SKM-1 treated with dmso at 0.1 percent for 144 hours (cell line): ENCODE results near the gene CDKN1A.

Experiments used
- DNase-seq: peaks from one replicate; lab custom pipeline; 2025; ENCODE audit not compliant: unreplicated experiment; lab: John Stamatoyannopoulos, UW

Gene CDKN1A

DNA sequence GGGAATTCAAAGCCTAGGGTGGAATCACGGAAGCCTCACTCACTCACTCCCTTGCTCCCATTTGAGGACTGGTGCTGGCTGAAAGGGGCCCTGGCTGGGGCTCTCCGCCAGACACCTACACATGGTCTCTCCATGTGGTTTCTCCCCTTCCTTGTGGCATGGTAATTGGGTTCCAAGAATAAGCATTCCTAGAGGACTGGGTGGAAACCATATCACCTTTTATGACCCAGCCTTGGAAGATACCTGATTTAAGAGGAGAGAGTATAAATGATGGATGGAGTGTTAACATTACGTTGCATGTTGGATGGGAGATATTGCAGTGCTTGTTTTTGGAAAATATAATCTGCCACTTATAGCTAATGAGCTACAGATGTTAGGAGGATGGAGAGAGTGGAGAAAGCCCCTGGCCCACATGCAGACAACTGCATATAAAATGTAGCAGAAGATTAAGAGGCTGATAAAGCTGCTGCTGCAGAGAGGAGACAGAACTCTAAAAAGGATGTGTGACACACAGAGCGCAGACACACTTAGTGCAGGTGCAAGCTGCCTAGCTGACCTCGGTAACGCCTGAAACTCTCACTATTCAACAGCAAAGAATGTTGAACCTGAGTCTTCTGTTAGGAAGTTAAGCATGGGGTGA, 23.3 kb upstream of the CDKN1A start:
- DNase-seq, result no peak

DNA sequence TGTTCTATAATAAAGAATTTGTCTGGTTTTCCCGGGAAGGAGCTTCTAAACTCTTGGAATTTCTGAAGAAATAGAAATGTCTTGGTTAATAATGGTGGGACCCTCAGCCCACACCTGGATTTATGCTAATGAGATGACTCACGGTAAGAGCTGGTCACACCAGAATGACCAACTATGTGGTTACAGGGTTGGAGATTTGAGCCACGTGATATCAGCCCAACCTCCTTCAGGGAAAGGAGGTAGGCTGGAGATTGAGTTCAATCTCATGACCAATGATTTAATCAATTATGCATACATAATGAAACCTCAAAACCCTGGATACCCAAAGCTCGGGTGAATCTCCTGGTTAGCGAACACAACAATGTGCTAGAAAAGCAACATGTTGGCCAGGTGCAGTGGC, 22.1 kb upstream of the CDKN1A start:
- DNase-seq, result no peak

DNA sequence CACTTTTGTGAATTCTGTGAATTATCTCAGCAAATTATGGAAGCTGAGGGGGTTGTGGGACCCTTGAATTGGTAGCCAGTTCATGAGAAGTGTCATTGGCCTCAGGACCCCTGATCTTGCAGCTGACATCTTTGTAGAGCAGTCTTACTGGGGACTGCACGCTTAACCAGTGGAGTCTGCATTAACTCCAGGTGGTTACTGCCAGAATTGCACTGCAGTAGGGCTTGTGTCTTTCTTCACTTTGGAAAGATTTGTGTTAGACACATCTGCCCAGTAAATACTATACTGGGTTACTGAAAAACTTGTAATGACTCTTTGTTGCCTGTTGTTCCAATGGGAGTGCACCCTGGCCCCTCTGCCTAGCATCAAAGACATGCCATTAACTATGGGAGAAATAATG, 21.2 kb upstream of the CDKN1A start:
- DNase-seq, result no peak

DNA sequence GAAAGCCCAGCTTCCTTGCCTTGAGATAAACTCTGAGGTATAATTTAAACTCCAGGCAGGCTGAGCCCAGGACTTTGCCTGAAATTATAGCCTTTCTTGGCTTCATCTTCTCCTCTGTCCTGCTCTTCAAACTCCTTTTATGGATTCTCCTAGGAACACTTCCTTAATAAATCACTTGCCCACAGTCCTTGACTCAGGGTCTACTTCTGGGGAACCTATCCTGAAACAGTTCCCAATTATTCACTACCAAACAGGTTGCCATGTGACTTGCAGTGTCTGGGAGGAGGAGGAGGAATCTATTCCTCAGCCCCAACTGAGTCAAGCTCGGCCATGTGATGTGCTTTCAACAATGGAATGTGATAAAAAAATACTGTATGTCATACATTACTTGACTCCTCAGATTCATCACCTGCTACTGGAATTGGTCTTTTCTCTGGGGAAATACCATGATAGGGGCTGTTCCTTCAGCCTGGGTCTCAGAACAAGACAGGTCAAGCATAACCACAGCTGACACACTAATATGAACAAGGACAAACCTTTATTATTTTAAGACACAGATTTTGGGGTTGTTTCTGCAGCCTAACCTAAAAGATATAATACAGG, 20.5 kb upstream of the CDKN1A start:
- no peak for DNase-seq

DNA sequence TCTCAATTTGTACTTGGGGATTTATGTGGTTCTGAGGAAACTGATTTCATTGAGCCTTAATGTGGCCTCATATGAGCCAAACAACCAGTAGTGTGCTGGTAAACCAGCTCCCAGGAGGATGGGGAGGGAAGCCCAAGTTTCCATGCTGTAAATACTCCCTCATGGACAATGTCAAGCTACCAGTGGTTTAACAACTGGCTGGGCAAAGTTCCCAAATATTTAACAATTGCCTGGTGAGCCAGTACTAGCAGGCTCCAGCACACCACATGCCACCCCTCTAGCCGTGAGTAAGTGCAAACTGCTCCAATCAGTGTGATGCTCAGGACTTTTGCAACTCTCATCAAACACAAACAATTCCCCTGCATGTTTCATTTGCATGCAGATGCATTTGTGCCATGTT, 19.2 kb upstream of the CDKN1A start:
- DNase-seq, result no peak

DNA sequence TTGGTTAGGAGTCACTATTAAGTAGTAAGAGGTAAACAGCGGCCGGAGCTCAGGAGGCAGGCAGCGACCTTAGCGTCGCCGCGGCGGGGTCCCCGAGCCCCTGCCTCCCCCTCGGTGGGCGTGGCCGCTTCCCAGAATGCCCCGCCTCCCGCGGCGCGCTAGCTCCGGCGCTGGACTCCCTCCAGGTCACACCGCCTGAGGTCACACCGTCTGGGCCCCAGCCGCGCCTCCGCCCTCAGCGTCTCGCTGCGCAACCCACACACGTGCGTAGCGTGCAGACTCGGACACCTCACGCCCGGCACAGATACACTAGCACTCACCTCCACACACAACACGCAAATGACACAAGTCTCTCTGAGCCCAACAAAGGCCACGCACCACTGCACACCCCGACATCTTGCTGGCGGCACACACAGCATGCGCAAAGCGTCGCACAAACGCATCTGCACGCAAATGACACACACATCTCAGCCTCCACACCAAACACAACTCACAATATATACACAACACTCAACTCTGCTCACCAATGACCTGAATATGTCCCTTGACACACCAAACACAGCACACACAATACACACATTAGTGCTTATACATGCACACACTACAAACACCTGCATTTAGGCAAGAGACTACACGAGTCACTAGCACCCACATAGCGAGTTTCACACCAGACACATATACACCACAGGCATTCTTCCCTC, 17.6 kb upstream of the CDKN1A start:
- DNase-seq, result no peak

DNA sequence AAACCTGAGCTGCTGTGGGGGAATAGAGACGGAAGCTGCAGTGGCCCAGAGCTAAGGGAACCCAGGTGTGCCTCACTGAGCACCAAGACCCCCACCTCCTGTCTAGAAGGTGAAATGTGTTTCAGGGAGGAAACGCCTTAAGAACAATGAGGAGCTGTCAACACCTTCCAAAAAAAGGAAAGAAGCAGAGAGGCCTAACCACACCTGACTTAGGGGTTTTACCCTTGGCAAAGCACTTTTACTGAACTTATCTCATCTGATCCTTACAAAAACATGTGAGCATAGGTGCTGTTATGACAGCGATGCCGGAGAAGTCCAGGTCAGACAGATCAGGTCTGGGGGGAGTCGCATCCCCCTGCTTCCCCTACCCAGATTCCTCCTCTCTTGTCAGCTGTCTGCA, 16.1 kb upstream of the CDKN1A start:
- DNase-seq, result no peak

DNA sequence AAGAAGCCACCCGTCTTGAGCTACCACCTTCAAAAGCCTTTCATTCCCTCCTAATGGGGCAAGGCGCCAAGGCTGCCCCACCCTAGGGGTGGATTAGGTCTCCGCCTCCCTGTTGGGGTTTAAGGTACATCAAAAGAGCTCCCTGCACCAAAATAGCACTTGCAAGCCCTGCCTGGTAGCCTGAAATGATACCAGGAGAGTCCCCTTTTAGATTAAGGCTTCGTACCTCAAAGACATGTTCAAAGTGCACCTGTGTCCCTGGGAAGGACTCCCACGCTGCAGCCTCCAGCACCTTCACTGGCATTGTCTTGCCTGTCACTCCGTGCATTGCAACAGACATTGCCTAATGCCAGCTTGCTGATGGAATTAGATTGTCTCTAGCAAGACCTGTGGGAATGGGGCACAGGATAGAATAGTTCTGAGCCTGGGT, 15.7 kb upstream of the CDKN1A start:
- no peak for DNase-seq

DNA sequence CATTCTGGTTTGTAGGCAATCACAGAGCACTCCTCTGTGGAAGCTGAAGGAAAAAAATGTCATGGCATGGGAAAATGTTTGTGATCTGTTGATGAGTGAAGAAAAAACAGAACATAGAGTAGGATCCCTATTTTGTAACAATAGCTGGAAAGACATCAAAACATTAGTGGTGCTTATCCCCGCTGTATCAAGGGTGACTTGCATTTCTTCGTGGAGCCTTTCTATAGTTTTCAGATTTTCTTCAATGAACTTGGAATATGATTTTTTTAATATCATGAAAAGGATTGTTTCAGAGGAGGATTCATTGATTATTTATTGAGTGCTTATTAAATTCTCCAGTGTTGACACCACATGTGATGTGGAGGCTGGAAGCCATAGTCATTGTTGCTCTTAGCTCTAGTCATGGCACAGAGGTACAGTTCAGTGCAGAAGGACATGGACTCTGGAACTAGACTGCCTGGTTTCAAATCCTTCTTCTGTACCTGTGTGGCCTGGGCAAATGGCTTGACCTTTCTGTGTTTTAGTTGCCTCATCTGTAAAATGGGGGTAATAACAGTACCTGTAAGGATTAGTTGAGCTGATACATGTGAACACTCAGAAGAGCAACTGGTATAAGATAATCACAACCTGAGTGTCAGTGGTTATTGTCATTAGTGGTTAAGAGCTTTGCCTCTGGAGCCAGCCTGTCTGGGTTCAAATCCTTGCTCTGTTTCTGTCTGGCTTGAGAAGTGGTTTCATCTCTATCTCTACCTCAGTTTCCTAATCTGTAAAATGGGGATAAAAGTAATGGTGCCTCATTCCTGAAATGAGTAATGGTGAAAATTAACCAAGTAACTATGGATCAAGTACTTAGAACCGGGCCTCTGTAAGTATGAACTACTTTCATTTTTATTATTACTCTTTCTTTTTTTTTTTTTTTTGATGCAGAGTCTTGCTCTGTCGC, 14.7 kb upstream of the CDKN1A start:
- no peak for DNase-seq

DNA sequence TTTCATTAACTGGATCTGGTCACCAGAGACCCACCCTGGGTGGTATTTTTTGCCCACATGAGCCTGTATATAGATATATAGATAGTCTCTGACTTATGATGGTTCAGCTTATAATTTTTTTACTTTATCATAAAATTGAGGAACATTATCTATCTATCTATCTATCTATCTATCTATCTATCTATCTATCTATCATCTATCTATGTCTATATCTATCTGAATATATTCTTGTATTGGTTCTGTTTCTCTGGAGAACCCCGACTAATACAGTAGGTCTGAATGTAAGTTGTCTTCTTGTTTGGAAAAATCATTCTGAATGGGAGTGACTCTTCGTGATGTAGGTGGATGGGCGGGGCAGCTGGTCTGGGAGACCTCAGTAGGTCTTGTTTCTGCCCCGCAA, 13.3 kb upstream of the CDKN1A start:
- DNase-seq, result no peak

DNA sequence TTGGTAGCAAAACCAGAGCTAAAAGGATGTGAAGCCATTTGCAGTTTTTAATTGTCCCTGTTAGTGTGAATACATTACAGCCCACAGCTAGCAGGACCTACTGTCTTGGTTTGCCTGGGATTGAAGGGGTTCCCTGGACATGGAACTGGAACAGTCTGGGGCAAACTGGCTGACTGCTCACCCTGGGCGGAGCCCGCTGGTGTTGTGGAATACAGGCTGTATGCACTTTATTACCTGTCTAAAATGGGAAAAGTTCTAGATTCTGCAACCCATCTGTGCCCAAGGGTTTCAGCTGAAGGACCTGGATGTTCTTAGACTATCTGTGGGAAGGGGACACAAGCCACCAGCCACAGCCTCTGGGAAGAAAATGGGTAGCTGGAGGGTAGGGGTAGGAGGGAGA, 12.2 kb upstream of the CDKN1A start:
- DNase-seq, result no peak

DNA sequence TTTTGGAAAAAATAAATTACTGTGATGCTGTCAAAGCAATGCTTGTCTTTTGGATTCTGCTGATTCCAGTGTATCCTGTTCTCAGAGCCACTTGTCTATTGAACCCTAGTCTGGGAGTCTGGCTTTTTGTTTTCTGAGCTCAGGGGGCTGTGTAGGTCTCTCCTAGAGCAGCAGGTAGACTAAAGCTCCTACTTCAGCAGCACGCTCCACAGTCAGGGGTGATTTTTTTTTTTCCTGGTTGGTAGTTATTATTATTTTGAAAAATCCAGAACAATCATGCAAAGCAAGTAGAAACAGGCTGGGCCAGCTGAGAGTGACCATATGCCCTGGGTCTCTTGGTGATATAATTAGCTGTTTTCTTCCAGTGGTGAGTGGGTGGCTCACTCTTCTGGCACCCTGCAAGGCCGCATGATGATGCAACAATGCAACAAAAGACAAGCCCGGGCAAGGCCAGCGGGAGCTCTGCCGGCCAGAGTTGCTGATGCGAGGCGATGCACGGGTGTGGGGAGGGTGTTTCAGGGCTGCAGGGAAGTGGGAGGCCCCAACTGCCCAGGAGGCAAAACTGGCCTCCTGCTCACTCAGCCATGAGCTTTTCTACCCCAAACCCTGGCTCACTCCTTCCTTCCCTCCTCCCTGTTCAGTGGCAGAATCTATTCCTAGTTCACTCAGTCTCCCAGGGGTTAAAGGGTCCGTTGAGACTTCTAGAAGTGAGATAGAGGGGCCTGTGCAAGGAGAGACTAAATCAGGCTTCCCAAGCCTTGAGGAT, 11.5 kb upstream of the CDKN1A start:
- DNase-seq, result peak; percentile 95

DNA sequence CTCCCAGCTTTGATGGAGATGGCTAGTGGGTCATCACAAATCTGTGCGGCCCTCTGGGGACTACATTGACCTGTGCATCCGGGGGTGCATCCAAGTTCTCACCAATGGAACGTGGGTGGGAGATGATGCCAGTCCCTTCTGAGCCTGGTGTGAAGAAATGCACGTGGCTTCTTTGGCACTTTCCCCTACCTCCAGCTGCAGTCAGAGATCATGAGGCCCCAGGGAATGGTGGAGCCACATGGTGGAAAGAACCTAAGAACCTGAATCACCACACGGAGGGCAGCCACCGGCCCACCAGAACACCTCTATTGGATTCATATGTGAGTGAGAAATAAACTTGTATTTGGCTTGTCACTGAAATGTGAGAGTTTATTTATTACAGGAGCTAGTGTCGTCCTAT, 9.9 kb upstream of the CDKN1A start:
- DNase-seq, result no peak

DNA sequence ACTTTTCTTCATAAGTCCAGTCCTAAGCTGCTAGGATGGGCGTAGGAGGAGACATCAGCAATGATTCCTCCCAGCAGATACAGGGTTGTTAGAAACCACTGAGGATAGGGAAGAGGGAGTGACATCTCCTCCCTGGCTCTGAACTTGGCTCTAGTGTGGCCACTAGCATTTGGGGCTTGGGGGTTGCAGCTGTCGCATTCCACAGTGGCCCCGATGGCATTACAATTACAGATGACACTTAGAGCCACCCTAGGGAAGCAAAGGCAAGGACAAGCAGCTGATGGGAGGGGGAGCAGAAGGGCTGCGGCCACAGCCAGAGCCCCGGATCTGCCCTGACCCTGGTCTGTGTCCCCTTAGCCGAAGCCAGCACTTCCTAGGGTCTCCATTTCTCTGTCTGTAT, 9.5 kb upstream of the CDKN1A start:
- DNase-seq, result no peak

DNA sequence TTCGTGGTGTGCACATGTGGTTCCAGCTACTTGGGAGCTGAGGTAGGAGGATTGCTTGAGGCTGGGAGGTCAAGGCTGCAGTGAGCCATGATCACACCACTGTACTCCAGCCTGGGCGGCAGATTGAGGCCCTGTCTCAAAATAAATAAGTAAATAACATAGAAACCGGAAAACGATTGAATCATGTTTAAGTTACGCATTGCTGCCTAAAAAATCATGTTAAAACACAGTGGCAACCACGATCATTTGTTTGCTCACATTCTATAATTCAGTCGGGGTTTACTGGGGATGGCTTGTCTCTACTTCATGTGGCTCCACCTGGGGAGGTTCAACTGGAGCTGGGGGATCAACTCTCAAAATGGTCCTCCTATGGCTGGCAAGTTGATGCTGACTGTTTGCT, 8.2 kb upstream of the CDKN1A start:
- DNase-seq, result no peak

DNA sequence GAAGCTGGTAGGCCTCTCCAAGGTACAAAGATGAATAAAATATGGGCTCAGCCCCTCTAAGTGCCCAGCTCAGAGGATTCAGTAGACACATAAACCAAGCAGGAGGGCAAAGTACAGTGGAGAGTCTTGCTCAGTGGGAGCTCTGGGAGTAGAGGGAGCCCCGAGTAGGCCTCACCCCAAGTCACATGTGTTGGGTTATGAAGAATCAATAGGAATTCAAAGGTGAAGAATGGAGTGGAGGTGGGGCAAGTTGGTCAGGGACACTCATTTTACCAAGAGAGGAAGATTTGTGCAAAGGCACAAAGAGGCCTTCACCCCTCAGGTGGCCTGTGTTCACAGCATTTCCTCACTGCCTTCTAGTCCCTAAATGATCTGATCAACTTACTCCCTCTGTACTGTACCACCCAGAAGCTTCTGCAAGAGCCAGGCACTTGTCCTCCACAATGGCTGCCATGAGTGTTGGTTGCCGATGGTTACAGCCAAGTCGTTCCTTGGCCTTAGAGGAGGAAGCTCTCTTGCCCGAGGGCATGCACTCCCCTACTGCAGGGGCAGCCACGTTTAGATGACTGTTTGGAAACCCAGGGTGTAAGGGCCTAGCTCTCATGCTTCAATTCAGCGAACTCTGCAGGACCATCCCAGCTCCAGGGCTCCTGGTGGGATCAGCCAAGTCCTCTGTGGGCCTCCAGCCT, 6.7 kb upstream of the CDKN1A start:
- DNase-seq, result no peak

DNA sequence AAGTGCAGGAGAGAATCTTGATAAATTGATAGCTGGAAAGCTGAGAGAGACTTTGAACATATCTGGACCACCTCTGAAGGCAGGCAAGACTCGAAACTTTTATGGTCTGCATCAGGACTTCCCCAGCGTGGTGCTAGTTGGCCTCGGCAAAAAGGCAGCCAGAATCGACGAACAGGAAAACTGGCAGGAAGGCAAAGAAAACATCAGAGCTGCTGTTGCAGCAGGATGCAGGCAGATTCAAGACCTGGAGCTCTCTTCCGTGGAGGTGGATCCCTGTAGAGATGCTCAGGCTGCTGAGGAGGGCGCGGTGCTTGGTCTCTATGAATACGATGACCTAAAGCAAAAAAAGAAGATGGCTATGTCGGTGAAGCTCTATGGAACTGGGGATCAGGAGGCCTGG, 4.6 kb upstream of the CDKN1A start:
- no peak for DNase-seq

DNA sequence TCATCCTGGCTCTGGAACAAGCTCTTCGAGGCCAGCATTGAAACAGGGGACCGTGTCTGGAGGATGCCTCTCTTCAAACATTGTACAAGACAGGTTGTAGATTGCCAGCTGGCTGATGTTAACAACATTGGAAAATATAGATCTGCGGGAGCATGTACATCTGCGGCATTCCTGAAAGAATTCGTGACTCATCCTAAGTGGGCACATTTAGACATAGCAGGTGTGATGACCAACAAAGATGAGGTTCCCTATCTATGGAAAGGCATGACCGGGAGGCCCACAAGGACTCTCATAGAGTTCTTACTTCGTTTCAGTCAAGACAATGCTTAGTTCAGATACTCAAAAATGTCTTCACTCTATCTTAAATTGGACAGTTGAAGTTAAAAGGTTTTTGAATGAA, 3.6 kb upstream of the CDKN1A start:
- no peak for DNase-seq

DNA sequence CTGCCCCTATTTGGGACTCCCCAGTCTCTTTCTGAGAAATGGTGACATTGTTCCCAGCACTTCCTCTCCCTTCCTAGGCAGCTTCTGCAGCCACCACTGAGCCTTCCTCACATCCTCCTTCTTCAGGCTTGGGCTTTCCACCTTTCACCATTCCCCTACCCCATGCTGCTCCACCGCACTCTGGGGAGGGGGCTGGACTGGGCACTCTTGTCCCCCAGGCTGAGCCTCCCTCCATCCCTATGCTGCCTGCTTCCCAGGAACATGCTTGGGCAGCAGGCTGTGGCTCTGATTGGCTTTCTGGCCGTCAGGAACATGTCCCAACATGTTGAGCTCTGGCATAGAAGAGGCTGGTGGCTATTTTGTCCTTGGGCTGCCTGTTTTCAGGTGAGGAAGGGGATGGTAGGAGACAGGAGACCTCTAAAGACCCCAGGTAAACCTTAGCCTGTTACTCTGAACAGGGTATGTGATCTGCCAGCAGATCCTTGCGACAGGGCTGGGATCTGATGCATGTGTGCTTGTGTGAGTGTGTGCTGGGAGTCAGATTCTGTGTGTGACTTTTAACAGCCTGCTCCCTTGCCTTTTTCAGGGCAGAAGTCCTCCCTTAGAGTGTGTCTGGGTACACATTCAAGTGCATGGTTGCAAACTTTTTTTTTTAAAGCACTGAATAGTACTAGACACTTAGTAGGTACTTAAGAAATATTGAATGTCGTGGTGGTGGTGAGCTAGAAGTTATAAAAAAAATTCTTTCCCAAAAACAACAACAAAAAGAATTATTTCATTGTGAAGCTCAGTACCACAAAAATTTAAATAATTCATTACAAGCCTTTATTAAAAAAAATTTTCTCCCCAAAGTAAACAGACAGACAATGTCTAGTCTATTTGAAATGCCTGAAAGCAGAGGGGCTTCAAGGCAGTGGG, 2.1 kb upstream of the CDKN1A start:
- DNase-seq, result peak; percentile 25
